DMS79 (cell line): Measurements from ENCODE around the gene FCN3.
A peak's percentile ranks its signal among the peaks of the same experiment; 100 is the strongest.

Experiments
- DNase-seq: peaks from one replicate; lab custom pipeline; 2025; lab: John Stamatoyannopoulos, UW

FCN3 gene

DNA sequence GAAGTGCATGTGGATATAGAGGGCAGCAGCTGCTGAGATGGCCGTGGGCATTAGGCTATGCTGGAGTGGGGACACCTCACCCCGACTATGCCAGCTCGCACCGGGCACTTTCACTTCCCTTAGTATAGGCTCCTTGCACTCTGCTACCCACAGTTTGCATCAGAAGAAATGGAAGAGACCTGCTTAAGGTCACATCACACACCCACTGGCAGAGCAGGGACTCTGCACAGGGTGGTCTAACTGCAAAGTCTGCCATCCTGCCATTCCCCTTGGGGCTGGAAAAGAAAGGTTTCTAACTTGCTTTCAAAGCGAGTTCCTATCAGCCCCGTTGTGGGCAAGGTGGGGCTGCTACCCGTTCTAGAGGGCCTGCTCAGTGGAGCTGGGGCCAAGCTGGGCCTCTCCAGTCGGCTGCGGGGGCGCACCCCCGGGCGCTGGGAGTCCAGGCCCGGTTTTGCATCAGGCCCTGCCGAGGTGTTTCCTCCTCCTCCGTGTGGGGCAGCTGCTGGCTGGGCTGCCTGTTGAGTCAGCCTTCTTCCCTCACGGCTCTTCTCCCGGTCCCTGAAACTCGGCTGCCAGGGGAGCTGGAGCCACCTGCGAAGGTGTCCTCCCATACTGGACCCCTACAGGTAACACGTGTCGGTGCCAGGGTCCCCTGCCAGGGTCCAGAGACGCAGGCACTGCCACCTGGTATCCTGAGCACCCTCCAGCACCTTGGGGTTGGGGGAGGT lies 32.9 kb downstream of the FCN3 start, which contains the start of gene SYTL1:
Gene SYTL1 (plus strand): TSS at position 498 of the 728 bp plus-strand sequence. CDS start 3,313 bp downstream, outside the sequence.
- DNase-seq = peak; percentile 86

DNA sequence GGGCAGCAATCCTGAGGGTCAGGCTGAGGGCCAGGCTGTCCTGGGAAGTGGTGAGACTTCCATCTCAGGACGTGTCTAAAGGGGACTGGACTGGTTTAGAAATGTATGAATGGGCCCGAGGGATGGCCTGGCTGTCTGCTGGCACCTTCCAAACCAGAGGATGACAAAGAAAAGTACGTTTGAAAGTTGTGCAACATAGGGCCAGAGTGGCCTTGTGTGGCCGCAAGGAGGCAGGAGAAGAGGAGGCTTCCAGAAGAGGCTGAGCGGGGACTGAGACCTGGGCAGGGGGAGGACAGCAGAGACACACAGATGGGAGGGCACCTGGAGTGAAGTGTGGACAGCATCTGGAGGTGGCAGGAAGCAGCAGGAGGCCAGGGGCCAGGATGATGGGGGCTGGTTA lies 35.4 kb downstream of the FCN3 start:
- DNase-seq = no peak

DNA sequence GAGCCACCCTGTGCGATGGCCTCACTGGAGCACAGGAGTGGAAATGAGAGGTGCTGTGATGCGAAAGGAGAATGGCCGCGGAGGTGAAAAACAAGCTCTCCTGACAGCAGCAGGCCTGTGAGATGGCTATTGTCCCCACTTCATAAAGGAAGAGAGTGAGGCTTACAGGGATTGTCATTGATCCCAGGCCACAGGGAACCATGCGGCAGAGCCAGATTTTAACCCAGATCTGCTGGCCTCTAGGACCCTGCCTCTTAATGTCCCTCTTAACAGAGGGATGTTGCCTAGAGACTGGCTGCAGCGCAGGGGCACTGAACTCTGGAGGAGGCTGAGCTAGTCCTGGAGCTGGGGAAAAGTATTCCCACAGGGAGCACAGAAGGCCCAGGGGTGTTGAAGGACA lies 35.9 kb downstream of the FCN3 start:
- DNase-seq = no peak

DNA sequence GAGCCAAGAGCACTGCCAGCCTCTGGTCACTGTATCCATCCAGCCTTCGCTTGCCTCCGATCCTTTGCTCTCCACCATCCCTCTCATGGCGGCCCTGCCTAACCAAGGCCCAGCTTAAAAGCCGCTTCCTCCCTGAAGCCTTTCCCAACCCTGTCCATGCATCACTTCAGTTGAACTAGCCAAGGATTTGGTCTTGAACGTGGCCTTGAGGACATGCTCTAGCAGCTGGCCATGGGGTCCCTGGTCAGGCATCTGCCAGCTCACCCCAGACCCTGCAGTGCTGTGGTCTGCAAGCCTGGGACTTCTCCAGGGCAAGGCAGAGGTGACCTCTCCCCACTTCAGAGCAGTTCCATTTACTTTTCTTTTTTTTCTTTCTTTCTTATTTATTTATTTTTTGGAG lies 37.9 kb downstream of the FCN3 start:
- DNase-seq = no peak

DNA sequence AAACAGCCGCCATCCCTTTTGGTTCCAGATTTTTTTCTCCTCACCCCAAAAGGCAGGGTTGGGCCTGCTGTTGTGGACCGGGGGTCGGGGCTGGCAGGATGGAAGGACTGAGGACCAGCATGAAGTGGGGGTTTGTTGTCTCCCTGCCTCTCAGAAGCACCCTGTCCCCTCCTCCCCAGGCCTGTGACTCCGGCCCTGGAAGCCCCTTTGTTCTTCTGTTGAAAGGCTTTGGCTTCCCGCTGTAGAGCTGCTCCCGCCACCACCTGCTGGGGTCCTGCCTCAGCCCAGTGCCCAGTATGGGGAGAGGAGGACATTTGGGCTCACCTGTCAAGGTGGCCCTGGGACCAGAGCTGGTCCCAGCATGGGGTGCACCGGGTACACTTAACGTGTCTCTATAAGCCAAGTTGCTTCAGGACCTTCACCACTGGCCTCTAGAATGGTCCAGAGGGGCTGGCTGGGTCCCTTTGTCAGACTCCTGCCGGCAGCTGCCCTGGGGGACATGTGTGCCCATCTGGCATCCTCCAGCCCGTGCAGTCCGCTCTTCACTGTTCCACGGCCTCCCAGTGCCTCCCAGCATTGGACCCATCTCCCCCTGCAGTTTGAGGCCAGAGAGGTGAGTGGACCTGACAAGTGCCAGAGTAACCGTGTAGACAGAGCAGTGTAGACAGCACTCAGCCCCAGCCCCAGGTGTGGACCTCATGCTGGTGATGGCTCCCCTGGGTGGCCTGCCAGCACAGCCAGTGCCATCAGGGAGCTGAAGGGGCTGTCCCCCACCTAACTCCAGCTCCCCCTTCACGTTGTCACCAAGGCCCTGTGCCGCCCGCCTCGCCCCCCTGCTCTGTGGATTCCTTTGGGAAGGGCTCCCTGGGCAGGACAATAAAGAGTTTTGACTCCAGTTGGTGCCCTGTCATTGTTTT lies 38.9 kb downstream of the FCN3 start:
- DNase-seq = no peak

DNA sequence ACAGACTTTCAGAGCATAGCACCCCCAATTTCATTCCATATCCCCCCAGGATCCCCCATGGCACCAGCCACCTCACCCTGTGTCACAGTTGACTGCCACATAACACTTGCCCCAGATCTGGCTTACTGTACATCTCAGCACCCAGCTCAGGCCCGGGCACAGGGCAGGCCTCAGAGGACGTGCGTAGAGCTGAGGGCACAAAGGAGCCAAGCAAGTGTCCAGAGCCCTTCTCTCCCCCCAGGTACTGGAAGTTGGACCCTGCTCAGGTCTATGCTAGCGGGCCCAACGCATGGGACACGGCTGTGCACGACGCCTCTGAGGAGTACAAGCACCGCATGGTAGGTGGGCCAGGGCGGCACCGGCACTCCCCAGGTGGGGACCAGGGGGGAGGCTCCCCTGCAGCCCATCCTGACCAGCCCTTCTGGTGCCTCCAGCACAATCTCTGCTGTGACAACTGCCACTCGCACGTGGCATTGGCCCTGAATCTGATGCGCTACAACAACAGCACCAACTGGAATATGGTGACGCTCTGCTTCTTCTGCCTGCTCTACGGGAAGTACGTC lies 40.8 kb downstream of the FCN3 start:
- no peak for DNase-seq

DNA sequence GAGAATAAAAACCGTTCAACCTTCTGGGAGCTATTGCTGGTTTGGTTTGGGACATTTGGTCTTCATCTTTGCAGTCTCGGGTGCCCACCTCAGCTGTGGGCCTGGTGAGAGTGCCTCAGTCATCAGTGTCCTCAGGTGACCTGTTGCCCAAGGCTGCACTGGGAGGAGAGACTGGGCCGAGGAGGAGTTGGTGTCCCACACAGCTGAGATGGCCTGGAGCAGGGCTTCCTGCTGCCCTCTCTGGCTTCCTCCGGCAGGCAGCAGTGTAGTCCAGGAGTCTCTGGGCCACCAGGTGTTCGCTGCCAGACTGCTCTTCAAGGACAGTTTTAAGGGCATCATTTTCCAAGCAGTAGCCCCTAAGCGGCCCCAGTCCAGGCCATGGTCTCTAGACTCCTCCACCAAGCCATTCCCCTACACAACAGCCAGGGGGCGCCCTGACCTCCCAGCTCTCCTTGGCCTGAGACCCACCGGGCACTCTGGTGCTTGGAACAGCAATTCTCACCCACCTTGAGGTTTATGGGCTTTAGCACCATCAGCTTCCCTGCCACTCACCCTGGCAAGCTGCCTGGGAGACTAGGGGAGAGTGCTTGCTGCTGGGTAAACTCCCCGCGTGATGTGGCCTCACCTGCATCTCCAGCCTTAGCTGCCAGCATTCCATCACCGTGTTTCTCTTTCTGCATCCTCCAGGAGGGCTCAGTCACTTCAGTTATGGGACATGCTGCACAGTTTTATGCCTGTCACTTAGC lies 41.9 kb downstream of the FCN3 start:
- DNase-seq = peak; percentile 16

DNA sequence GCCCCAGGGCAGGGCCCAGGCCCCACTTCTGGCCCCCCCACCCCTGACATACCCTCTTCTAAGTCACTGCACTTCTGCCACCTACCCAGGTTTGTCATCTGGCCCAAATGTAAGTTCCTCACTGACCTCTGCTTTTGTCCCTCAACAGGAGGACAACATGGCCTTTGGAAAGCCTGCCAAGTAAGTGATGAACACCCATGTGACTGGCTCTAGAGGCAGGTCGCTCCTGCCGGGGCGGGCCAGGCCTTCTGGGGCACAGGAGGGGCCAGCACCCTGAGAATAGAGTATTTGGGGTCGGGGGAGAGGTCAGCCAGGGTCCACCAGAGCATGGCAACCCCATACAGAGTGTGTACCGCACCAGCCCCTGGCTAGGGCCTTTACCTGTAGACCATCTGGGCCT lies 42.7 kb downstream of the FCN3 start:
- no peak for DNase-seq

DNA sequence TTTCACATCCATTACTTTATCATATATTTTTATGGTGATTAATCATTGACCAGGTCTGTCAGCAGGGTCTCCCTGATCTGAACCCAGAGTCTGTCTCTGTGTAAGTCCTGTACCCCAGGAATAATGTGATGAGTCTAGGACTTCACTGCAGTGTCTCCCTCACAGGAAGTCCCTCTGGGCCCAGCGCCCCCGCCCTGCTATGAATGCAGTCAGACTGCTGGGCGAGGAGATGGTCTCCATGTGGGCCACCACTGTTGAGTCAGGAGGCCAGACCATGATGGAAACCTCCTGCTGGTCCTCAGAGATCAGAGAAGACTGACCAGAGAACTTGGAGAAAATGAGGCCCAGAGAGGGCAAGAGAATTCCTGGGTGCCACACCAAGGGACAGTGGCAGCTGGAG lies 43.2 kb downstream of the FCN3 start:
- no peak for DNase-seq

DNA sequence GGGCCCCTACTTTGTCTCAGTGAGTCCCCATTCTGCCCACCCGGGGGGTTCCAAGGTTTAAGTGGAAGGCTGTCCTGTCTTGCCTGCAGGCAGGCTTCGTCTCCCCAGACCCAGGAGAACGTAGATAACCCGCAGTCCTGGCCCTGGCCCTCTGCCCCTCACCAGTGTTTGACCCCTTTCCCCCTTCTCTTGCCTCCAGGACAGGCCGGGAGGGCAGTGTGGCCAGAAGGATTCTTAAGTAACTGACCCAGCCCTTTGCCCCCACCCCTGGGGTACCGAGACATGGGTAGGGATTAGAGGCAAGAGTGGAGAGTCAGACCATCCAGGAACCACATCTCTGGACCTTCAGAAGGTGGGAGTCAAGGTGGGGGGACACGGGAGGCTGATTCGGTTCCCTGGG lies 43.8 kb downstream of the FCN3 start:
- DNase-seq = no peak

DNA sequence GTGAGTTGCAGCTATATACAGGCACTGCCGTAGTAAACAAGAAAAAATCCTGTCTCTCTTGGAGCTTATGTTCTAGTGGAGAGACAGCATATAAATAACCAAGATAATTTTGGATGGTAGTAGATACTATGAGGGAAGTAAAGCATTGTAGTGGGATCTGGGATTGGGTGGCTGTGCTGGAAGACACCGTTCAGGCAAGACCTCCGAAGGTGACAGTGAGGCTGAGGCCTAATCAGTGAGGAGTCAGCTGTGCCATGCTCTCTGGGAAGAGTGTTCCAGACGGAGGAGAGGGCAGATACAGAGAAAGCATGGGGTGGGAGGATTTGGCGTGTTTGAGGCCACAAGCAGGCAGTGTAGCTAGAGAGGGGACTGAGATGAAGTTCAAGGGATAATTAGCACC lies 46.7 kb downstream of the FCN3 start:
- no peak for DNase-seq

DNA sequence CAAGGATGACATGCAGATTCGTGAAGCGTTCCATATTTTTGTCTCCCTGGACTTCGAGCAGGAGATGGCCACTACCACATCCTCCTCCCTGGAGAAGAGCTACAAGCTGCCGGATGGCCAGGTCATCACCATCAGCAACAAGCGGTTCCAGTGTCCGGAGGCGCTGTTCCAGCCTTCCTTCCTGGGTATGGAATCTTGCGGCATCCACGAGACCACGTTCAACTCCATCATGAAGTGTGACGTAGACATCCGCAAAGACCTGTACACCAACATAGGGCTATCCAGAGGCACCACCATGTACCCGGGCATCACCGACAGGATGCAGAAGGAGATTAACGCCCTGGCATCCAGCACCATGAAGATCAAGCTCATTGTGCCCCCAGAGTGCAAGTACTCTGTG lies 49.3 kb downstream of the FCN3 start:
- DNase-seq = no peak

DNA sequence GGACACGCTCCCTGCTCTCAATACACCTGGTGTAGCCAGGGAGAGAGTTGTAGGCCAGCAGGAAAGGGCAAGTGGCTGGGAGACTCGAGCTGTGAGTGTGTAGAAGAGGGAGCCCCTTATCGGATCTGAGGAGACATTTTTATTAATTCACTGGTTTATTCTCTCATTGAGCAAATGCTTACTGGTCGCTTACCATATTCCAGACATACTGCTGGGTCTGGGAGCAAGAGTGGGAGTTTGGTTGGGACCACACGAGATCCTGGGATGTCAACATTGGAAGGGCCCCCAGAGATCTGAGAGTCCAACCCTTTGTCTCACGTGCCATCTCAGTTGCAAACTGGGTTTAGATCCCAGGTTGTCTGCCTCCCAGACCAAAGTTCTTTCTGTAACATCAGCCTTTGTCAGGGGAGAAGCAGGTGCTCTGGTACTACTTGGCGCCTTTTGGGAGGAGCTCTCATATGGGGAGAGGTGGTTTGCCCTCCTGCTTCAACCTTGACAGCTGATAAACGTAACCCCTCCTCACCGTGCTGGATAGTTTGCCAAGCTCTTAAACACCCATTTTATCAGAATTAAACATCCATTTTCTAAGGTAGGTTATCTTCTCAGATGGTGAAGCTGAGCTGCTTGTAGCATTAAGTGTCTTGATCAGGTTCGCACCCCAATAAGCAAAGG lies 51.9 kb downstream of the FCN3 start:
- no peak for DNase-seq

DNA sequence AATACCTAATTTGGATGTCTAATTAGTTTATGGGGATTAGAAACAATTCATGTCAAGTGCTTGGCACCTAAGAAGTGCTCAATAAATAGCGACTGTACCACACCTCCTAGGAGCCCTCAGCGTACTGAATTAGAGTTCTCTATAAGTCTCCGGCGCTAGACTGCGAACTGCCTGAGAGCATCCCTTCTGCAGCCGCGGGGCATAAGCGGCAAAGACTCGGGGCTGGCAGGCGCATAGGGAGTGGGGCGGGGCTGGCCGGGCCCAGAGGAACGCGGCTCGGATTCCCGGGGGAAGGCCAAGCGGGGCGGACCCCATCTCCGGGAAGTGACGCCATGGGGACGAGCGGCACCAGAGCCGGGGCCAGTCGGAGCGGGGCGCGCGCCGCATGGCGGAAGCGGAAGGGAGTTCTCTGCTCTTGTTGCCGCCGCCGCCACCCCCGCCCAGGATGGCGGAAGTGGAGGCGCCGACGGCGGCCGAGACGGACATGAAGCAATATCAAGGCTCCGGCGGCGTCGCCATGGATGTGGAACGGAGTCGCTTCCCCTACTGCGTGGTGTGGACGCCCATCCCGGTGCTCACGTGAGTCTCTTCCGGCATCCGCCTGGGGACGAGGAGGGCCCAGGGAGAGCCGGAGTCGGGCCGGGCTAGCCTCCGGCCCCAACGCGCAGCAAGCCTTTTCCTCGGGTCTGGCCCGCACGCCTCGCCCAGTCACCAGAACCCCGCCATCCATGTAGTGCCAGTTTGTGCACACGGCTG lies 52.6 kb downstream of the FCN3 start, which contains the start of gene TMEM222:
Gene TMEM222 (plus strand): TSS at position 351 of the 756 bp plus-strand sequence. CDS start 35 bp downstream, at position 386.
- DNase-seq = peak; percentile 95
